Adipocyte (in vitro differentiated cells): Measurements from ENCODE around the gene ERBIN.
"Not testable (repeated sequence)": the region's sequence is repeated elsewhere in the genome, so short reads cannot be mapped to it uniquely, and the experiment has no call there.

Experiments used
- DNase-seq: peaks from one replicate; pipeline ENCODE4 v3.0.0-alpha.2; 2015; ENCODE audit warnings: low read depth
- H3K27me3 ChIP-seq: replicated peaks from 2 replicates; pipeline ENCODE4 v1.7.0; 2013; ENCODE audit warnings: mild to moderate bottlenecking, low read length, moderate library complexity; ENCODE audit not compliant: control insufficient read depth, insufficient read depth
- H3K36me3 ChIP-seq: 2 replicates; pipeline ENCODE4 v1.7.0; 2013; ENCODE audit warnings: low read length, mild to moderate bottlenecking, moderate library complexity; ENCODE audit not compliant: control insufficient read depth, insufficient read depth, severe bottlenecking
- H3K4me1 ChIP-seq: 2 replicates; pipeline ENCODE4 v1.7.0; 2013; ENCODE audit warnings: mild to moderate bottlenecking, low read length, moderate library complexity; ENCODE audit not compliant: control insufficient read depth, insufficient read depth
- H3K4me3 ChIP-seq: 2 replicates; pipeline ENCODE4 v1.7.0; 2013; ENCODE audit warnings: mild to moderate bottlenecking, low read length, moderate library complexity
- H3K9ac ChIP-seq: 2 replicates; pipeline ENCODE4 v1.7.0; 2013; ENCODE audit warnings: mild to moderate bottlenecking, low read length, moderate library complexity
- H3K9me3 ChIP-seq: 2 replicates; pipeline ENCODE4 v1.7.0; 2013; ENCODE audit warnings: mild to moderate bottlenecking, low read length, moderate library complexity; ENCODE audit not compliant: control insufficient read depth

The ERBIN gene

GRCh38 chr5:65926276-65926783 is at the start of gene ERBIN:
Gene ERBIN, plus strand, starts transcription at chr5:65926575. Its CDS starts 66,144 bp downstream, at chr5:65992719.
- DNase-seq = peak; percentile 88
- H3K9me3 ChIP-seq = no peaks in the 10 kb centered on the region
- H3K9ac ChIP-seq = peak within 1 kb of the TSS; percentile 99
- H3K4me1 ChIP-seq = peaks cover 22% of the 10 kb centered on the region
- H3K27me3 ChIP-seq = no peaks in the 10 kb centered on the region
- H3K36me3 ChIP-seq = peaks cover 3% of the 10 kb centered on the region
- peak within 1 kb of the TSS; percentile 98 for H3K4me3 ChIP-seq

- no peaks in the 10 kb centered on the region for H3K27me3 ChIP-seq
- peaks cover 4% of the 10 kb centered on the region for H3K4me1 ChIP-seq
- no peak for DNase-seq
- H3K9ac ChIP-seq = no peak overlapping the region
- no peaks in the 10 kb centered on the region for H3K36me3 ChIP-seq
- H3K9me3 ChIP-seq = peaks cover 4% of the 10 kb centered on the region
- H3K4me3 ChIP-seq = no peak overlapping the region
Observed at GRCh38 chr5:65876970-65877369, 49.4 kb upstream of the ERBIN start.

- DNase-seq = peak; percentile 82
- not testable (repeated sequence) for H3K9ac ChIP-seq, H3K4me3 ChIP-seq, H3K27me3 ChIP-seq, H3K9me3 ChIP-seq, H3K36me3 ChIP-seq, H3K4me1 ChIP-seq
Observed at GRCh38 chr5:65879668-65880256, 46.6 kb upstream of the ERBIN start.

GRCh38 chr5:65880496-65881072 is 45.8 kb upstream of the ERBIN start:
- H3K27me3 ChIP-seq = no peaks in the 10 kb centered on the region
- H3K9ac ChIP-seq = no peak overlapping the region
- no peaks in the 10 kb centered on the region for H3K36me3 ChIP-seq
- no peak overlapping the region for H3K4me3 ChIP-seq
- H3K9me3 ChIP-seq = peaks cover 4% of the 10 kb centered on the region
- DNase-seq = no peak
- H3K4me1 ChIP-seq = peaks cover 4% of the 10 kb centered on the region

GRCh38 chr5:65882278-65882677 is 44.1 kb upstream of the ERBIN start:
- no peak for DNase-seq
- H3K4me3 ChIP-seq = no peak overlapping the region
- no peak overlapping the region for H3K9ac ChIP-seq
- H3K27me3 ChIP-seq = no peaks in the 10 kb centered on the region
- peaks cover 9% of the 10 kb centered on the region for H3K4me1 ChIP-seq
- no peaks in the 10 kb centered on the region for H3K36me3 ChIP-seq
- peaks cover 4% of the 10 kb centered on the region for H3K9me3 ChIP-seq

GRCh38 chr5:65883461-65883860 is 42.9 kb upstream of the ERBIN start:
- no peak for DNase-seq
- Histone ChIP-seq H3K4me1 (peaks cover 9% of the 10 kb centered on the region), H3K9me3 (no peaks in the 10 kb centered on the region), H3K4me3 (no peak overlapping the region), H3K9ac (no peak overlapping the region), H3K36me3 (no peaks in the 10 kb centered on the region), H3K27me3 (no peaks in the 10 kb centered on the region)

GRCh38 chr5:65886387-65886786 is 40.0 kb upstream of the ERBIN start:
- no peak for DNase-seq
- no peaks in the 10 kb centered on the region for H3K36me3 ChIP-seq
- no peak overlapping the region for H3K4me3 ChIP-seq
- no peaks in the 10 kb centered on the region for H3K27me3 ChIP-seq
- H3K9ac ChIP-seq = no peak overlapping the region
- H3K9me3 ChIP-seq = no peaks in the 10 kb centered on the region
- peaks cover 6% of the 10 kb centered on the region for H3K4me1 ChIP-seq

GRCh38 chr5:65892024-65892423 is 34.4 kb upstream of the ERBIN start:
- H3K4me1 ChIP-seq = not testable (repeated sequence)

GRCh38 chr5:65892801-65893200 is 33.6 kb upstream of the ERBIN start:
- Histone ChIP-seq H3K4me1 (no peaks in the 10 kb centered on the region), H3K9ac (no peak overlapping the region), H3K9me3 (no peaks in the 10 kb centered on the region), H3K27me3 (peaks cover 4% of the 10 kb centered on the region), H3K36me3 (no peaks in the 10 kb centered on the region), H3K4me3 (no peak overlapping the region)
- no peak for DNase-seq

More at GRCh38 chr5:65892024-65892423, 34.4 kb upstream of the ERBIN start:
- not testable (repeated sequence) for H3K9ac ChIP-seq, H3K4me3 ChIP-seq, H3K27me3 ChIP-seq, DNase-seq, H3K36me3 ChIP-seq, H3K9me3 ChIP-seq

GRCh38 chr5:65893749-65894430 is 32.5 kb upstream of the ERBIN start:
- no peak for DNase-seq
- no peak overlapping the region for H3K9ac ChIP-seq
- peaks cover 4% of the 10 kb centered on the region for H3K27me3 ChIP-seq
- H3K36me3 ChIP-seq = no peaks in the 10 kb centered on the region
- H3K4me1 ChIP-seq = no peaks in the 10 kb centered on the region
- no peak overlapping the region for H3K4me3 ChIP-seq
- no peaks in the 10 kb centered on the region for H3K9me3 ChIP-seq

GRCh38 chr5:65895891-65896290 is 30.5 kb upstream of the ERBIN start:
- H3K9ac ChIP-seq = no peak overlapping the region
- H3K4me3 ChIP-seq = no peak overlapping the region
- H3K9me3 ChIP-seq = no peaks in the 10 kb centered on the region
- H3K27me3 ChIP-seq = peaks cover 4% of the 10 kb centered on the region
- H3K4me1 ChIP-seq = no peaks in the 10 kb centered on the region
- no peaks in the 10 kb centered on the region for H3K36me3 ChIP-seq
- DNase-seq = no peak
